LoVo (cell line): ENCODE results near the gene P2RX3.
A peak's percentile ranks its signal among the peaks of the same experiment; 100 is the strongest.
"Not testable (repeated sequence)": the region's sequence is repeated elsewhere in the genome, so short reads cannot be mapped to it uniquely, and the experiment has no call there.

Source experiments
- DNase-seq: peaks from one replicate; pipeline ENCODE4 v3.0.0-alpha.2; 2016; ENCODE audit warnings: low spot score

P2RX3 gene

GRCh38 chr11:57324886-57325734 lies 13.0 kb upstream of the P2RX3 start, which contains the start of gene TNKS1BP1:
TNKS1BP1 (minus strand) TSS chr11:57324952; CDS start chr11:57321885, 3,067 bp downstream.
- DNase-seq: peak; percentile 96

GRCh38 chr11:57325735-57326048 lies 12.5 kb upstream of the P2RX3 start:
- peak; percentile 50 for DNase-seq

GRCh38 chr11:57327721-57328120 lies 10.4 kb upstream of the P2RX3 start:
- DNase-seq: no peak

DNA sequence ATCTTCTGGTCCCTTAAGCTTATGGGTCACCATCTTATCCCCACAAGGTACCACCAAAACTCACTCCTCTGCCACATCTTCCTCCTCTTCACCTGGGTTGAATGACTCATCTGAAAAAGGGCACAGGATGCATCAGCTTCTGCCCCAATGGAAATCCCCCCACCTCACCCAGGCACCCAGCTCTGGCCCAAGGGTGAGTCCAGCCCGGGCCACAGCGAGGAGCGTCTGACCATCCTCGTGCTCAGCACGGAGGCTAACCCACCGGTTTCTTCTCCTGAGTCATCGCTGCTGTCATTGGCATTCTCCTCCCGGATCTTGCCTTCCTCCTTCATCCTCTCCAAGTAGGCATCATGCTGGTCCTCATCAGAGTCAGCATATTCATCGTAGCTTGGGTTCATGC lies 8.1 kb upstream of the P2RX3 start:
- no peak for DNase-seq

- no peak for DNase-seq
These were observed 6.4 kb upstream of the P2RX3 start for GRCh38 chr11:57331720-57332119.

GRCh38 chr11:57332694-57333440 lies 5.3 kb upstream of the P2RX3 start:
- DNase-seq: no peak

DNA sequence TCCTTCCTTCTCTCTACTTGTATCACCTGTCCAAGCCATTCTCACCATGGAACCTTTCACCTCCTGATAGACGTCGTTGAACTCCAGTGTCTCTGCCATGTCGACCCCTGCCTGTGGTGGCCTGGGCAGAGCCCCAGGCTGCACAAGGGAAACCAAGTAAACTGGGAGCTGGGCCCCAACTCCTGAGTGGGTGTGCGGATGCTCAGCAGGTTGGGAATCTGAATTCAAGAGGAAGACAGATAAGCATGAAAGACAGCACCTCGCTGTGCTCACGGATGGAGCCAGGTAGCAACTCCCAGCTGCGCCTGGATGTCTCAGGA lies 3.2 kb upstream of the P2RX3 start:
- DNase-seq: no peak

GRCh38 chr11:57335343-57336110 lies 2.6 kb upstream of the P2RX3 start, which contains the start of gene SSRP1:
SSRP1 (minus strand) TSS chr11:57335892; CDS start chr11:57335121, 771 bp downstream.
- DNase-seq: peak; percentile 84

DNA sequence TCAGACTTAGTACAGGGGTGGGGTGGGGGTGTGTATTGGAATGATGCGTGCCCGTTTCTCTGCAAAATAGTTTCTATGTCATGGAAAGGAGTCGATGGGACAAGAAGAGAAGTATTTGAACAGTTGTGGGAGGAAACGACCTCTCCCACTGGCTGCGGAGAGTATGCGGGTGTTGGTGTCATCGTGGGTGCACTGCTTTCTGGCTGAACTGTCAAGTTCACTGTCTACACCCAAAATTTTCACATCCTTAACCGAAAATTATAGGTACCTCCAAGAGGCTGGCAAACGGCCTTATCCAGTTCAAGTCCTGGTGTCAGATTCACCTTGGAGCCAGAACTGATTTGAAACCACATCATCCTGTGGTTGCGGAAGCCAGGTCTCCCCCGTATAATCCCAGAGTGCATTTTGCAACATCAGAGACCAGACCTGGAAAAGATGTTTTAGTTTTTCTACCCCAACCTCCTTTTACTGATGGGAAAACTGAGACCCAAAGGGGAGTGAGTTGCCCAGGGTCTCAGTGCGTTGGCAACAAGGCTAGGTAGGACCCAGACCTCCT lies 2.0 kb upstream of the P2RX3 start:
- no peak for DNase-seq

DNA sequence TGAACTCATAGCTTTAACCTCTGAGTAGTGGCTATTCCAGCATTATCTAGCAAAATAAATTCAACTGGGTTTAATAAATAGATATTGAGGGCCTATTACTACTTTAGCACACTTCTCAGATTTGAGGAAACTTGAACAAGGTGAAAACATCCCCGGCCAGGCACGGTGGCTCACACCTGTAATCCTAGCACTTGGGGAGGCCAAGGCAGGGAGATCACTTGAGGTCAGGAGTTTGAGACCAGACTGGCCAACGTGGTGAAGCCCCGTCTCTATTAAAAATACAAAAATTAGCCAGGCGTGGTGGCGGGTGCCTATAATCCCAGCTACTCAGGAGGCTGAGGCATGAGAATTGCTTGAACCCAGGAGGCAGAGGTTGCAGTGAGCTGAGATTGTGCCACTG lies 1.3 kb upstream of the P2RX3 start:
- DNase-seq: not testable (repeated sequence)

GRCh38 chr11:57339328-57339727 lies 1.2 kb downstream of the P2RX3 start:
- no peak for DNase-seq

DNA sequence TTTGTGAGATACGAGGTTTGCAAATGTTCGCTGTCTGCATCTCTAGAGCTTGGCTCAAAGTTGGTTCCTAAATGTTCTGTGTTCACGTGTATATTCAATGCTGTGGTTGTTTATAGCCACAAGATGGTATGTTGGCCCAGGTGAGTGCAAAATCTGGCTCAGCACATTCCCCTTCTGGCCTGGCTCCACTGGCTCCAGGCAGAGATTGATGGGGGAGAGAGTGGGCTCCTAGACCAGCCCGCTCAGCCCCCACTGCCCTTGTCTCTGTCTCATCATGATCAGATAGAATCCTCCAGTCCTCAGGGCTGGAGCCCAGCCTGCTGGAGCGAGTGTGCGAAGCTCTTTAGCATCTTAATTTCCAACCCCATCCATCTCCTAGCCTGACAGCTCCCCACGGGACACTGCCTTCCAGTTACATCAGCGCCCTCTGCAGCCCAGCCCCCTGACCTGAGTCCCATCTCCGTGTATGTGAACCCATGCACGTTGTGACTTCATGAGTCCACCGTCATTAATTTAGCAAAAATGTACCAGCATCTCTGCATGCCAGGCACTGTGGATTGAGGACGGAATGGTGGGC lies 2.0 kb downstream of the P2RX3 start:
- no peak for DNase-seq

DNA sequence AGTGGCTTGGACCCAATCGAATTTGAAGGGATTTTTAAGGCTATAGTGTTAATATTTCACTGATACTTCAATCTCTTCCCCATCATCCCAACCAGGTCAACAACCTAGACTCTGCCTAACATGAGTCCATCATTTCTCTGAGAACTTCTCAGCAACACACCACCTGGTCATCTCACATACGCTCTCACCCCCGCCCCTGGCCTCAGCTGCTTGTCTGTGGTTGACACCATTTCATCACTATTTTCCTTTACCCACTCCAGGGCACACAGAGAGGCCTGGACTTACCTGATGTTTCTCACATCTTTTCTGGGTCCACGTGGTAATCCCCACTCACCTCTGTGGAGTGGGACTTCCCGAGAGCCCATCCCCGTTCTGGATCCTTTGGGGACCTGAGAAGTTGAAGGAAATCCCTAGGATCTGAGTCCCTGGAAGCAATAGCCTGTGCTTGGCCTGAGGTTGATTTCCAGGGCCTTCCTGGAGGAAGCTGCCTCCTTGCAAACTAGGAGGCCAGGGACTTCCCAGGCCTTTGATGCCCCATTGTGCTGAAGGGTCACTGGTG lies 3.2 kb downstream of the P2RX3 start:
- no peak for DNase-seq

DNA sequence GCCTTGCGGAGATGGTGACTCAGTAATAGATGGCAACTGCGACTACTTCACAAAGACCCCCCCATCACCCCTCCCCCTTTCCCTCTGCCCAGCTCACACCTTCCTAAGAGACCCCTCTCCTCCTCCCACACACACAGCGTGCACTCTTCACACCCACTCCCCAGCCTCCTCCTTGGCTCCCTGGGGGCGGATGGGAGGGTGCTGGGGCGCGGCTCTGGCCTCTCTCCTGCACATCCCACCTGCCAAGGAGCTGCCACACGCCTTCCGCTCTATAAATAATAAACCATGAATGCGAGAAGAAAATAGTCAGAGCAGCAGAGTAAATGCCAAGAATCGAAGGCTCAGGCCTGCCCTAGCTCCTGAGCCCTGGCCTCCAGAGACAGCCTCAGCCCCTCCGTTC lies 4.5 kb downstream of the P2RX3 start:
- no peak for DNase-seq

GRCh38 chr11:57343825-57344224 lies 5.7 kb downstream of the P2RX3 start:
- no peak for DNase-seq

DNA sequence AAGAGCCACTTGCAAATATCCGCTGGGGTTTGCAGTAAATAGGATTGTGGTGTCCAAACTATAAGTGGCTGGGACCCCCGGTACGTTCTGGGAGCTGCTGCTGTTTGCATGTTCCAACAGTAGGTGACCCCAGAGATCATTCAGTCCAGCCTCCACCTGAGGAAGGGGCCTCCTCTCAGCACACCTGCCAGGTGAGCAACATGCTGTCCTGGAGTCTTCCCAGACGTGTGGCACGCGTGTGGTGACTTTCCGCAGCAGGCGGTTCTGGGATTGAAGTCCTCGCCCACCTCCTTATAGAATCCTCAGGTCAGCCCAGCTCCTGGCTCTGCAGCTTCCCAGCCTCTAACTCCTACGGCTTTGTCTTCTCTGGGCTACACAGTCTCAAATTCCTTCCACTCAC lies 6.7 kb downstream of the P2RX3 start:
- no peak for DNase-seq

GRCh38 chr11:57345555-57346211 lies 7.5 kb downstream of the P2RX3 start:
- peak; percentile 80 for DNase-seq

GRCh38 chr11:57347336-57347735 lies 9.2 kb downstream of the P2RX3 start:
- no peak for DNase-seq

DNA sequence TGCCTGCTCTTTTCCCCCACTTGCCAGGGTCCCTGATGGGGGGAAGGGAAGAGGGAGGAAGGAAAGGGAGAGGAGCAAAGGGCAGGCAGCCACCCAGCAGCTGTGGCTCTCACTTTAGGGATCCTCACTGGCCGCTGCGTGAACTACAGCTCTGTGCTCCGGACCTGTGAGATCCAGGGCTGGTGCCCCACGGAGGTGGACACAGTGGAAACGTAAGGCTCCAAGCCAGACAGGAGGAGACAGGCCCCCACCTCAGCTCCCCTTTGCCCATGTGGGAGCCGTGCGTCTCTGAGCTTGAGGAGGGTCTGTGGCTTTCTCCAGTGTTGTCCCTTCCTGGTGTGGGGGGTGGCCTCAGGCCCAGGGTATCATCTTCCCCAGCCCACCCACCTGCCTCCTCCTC lies 9.9 kb downstream of the P2RX3 start:
- DNase-seq: no peak

DNA sequence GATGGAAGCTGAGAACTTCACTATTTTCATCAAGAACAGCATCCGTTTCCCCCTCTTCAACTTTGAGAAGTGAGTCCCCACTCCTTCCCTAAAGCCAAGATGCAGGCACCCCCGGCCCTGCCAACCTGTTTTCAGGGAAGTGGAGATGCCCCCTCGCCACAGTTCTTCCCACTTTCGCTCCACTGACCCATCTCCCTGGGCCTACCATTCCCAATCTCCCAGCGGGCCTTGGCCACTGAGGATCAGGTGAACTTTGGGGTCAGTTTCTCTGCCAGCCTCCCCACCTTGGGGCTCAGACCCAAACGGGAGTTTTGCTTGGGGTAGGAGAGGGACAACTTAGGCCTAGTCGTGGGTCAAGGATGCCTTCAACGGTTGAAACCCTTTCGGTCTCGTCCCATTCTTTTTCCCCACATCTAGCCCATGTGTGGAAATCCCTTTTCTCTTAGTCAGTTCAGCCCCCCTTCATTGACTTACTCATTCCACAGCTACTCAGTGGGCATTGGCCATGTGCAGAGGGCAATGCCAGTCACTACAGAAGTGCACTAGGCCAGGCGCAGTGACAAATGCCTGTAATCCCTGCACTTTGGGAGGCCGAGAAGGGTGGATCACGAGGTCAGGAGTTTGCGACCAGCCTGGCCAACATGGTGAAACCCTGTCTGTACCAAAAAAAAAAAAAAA lies 10.6 kb downstream of the P2RX3 start:
- DNase-seq: no peak
